Measurements from ENCODE around the gene CAMTA1. TPM values are rescaled to one million over a fixed set of nuclear protein-coding genes. Genes with fewer than 3 reads are reported as not detected.

The CAMTA1 gene
- total and polyA plus RNA-seq, 8 donors: 13.0 to 54.2 (median 23.6) TPM

- H3K27me3 ChIP-seq: no peaks in the 10 kb centered on the region
- no peak overlapping the region for H3K27ac ChIP-seq
- H3K4me3 ChIP-seq: no peak overlapping the region
- H3K36me3 ChIP-seq: no peaks in the 10 kb centered on the region
- 59 to 65% methylated on average over 17 of the region's 17 CpGs for WGBS, 2 donors
- H3K9me3 ChIP-seq: no peaks in the 10 kb centered on the region
- peak in 1 of 6 donors; percentile 23 for DNase-seq
- no peaks in the 10 kb centered on the region for H3K4me1 ChIP-seq
- TF ChIP-seq CTCF (IDR thresholded peaks at IDR 0.05): no peak
- ATAC-seq: no peak
- intact Hi-C loops (cut with DNase I): no loop called here
- FAIRE-seq: no peak
Measured at GRCh38 chr1:7694600-7695496, 909.6 kb downstream of the CAMTA1 start.

DNA sequence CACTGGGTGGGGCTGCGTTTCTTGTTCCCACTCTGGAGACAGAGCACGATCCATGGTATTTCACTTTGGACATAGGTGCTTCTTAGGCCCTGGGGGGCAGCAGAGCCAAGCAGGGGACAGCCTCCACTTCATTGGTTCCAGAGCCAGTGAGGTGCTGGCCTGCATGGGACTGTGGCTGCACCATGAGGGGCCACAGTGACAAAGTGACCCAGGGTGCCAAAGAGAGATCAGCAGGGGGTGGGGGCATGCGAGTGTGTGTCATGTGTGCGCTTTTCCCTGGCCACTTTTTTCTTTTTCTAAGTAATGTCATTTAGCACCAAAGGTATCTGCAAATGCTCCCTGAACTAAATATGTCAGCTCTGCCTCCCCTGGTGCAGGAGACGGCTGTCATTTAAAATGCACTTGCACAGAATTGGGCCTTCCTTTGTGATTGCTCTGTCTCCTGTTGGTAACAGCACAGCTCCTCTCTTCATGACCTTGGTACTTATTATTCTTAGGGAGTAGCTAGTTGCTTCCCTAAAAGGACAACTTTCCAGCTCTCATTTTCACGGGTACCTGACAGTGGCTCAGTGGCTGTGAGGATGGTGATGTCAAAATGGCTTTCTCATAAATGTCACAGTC is 910.4 kb downstream of the CAMTA1 start:
- Histone ChIP-seq H3K4me1 (no peaks in the 10 kb centered on the region), H3K9me3 (no peaks in the 10 kb centered on the region), H3K27me3 (no peaks in the 10 kb centered on the region), H3K36me3 (no peaks in the 10 kb centered on the region), H3K27ac (no peak overlapping the region), H3K4me3 (no peak overlapping the region)
- FAIRE-seq: no peak
- intact Hi-C loops (cut with DNase I): no loop called here
- 73 to 77% methylated on average over 6 of the region's 6 CpGs for WGBS, 2 donors
- TF ChIP-seq CTCF (IDR thresholded peaks at IDR 0.05): no peak
- DNase-seq: peak in 1 of 6 donors; percentile 9
- ATAC-seq: no peak

- WGBS, 2 donors: 76 to 84% methylated on average over 7 of the region's 7 CpGs
- DNase-seq (no peak), FAIRE-seq (no peak), ATAC-seq (no peak)
- no peaks in the 10 kb centered on the region for H3K27me3 ChIP-seq
- TF ChIP-seq CTCF (IDR thresholded peaks at IDR 0.05): no peak
- intact Hi-C loops (cut with DNase I): no loop called here
- H3K9me3 ChIP-seq: no peaks in the 10 kb centered on the region
- no peak overlapping the region for H3K4me3 ChIP-seq
- H3K4me1 ChIP-seq: no peaks in the 10 kb centered on the region
- no peak overlapping the region for H3K27ac ChIP-seq
- no peaks in the 10 kb centered on the region for H3K36me3 ChIP-seq
Measured at GRCh38 chr1:7698641-7699040, 913.4 kb downstream of the CAMTA1 start.

GRCh38 chr1:7702365-7702764 is 917.1 kb downstream of the CAMTA1 start:
- Histone ChIP-seq H3K9me3 (no peaks in the 10 kb centered on the region), H3K36me3 (no peaks in the 10 kb centered on the region), H3K27me3 (no peaks in the 10 kb centered on the region), H3K4me3 (no peak overlapping the region), H3K27ac (no peak overlapping the region), H3K4me1 (no peaks in the 10 kb centered on the region)
- DNase-seq (no peak), FAIRE-seq (no peak), ATAC-seq (no peak)
- intact Hi-C loops (cut with DNase I): no loop called here
- WGBS, 2 donors: 14 to 24% methylated on average over 5 of the region's 5 CpGs
- TF ChIP-seq CTCF (IDR thresholded peaks at IDR 0.05): no peak
